ENCODE measurements around the gene GINS3. TPM values are rescaled to one million over a fixed set of nuclear protein-coding genes. Genes with fewer than 3 reads are reported as not detected.

Gene GINS3
- total RNA-seq, 1 experiment from 2014 or later, result 16.4 TPM

DNA sequence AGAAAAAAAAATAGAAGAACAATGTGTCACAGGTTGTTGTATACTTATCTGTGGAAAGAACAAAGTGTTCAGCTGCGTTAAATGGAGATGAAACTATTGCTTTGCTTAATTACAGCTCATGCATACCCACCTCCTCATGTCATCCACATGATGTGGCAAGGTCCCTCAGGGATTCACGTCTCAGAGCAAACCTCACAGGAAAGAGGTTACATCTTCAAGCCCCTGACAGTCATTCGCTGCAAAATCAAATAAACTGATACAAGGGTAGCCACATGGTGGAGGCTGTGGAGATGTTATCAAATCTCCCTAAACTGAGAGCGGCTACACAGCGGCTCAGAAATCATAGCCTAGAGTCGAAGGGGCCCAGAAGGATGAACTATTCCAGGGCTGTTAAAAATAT is 21.1 kb downstream of the GINS3 start:
- no peak overlapping the region for H2AFZ ChIP-seq (ENCODE audit: low read length)
- no peak overlapping the region for H3K4me2 ChIP-seq (ENCODE audit: insufficient read depth, insufficient read length, low read length)
- H3K56ac ChIP-seq (ENCODE audit: insufficient read length, low read depth, low read length), result no peak overlapping the region
- H2BK120ac ChIP-seq (ENCODE audit: low read depth, low read length, poor library complexity, severe bottlenecking), result no peak overlapping the region
- no peak overlapping the region for H3K14ac ChIP-seq (ENCODE audit: insufficient read depth, low read length)
- no peak overlapping the region for H2BK12ac ChIP-seq (ENCODE audit: insufficient read length, low read depth, low read length)
- Mint-ChIP-seq H3K27me3 (ENCODE audit: low read depth) (peaks cover 5% of the 10 kb centered on the region), H3K4me3 (no peak overlapping the region), H3K27ac (no peak overlapping the region), H3K4me1 (peaks cover under 1 to 16% of the 10 kb centered on the region in 2 experiments), H3K9me3 (no peaks in the 10 kb centered on the region), H3K36me3 (ENCODE audit: insufficient read depth in 1 of 3, low read depth in 3 of 3) (no peaks in the 10 kb centered on the region)
- no peak overlapping the region for H2BK5ac ChIP-seq (ENCODE audit: insufficient read length, low read length)
- no peak for DNase-seq
- no peaks in the 10 kb centered on the region for H3K79me1 ChIP-seq (ENCODE audit: insufficient read depth, low read depth, low read length, poor library complexity, severe bottlenecking)
- no peak overlapping the region for H4K8ac ChIP-seq (replicated peaks; ENCODE audit: insufficient read length, low read depth, low read length)
- H2AK5ac ChIP-seq (ENCODE audit: insufficient read length, low read length), result no peak overlapping the region
- H3K23ac ChIP-seq (ENCODE audit: insufficient read length, low read depth, low read length), result no peak overlapping the region
- no peak overlapping the region for H3K9ac ChIP-seq (ENCODE audit: extremely low read depth, insufficient read length, low read length)
- no peak overlapping the region for H4K91ac ChIP-seq (ENCODE audit: insufficient read length, low read depth, low read length)
- H4K20me1 ChIP-seq (ENCODE audit: control insufficient read depth, insufficient read depth, insufficient read length), result no peaks in the 10 kb centered on the region
- no peaks in the 10 kb centered on the region for H3K79me2 ChIP-seq (ENCODE audit: insufficient read depth, low read length)
- no peak overlapping the region for H4K5ac ChIP-seq (ENCODE audit: insufficient read length, low read depth, low read length)
- H3K27ac ChIP-seq (ENCODE audit: insufficient read length, low read depth, low read length), result no peak overlapping the region
- H3K9me3 ChIP-seq (ENCODE audit: control insufficient read depth, low read depth, low read length), result no peaks in the 10 kb centered on the region
- WGBS (ENCODE audit: extremely low coverage, insufficient read length, low lambda C conversion rate), result no CpG with 5 or more reads among the region's 6 CpGs
- H3K23me2 ChIP-seq (ENCODE audit: insufficient read length, low read depth, low read length, poor library complexity, severe bottlenecking), result no peaks in the 10 kb centered on the region
- H2BK20ac ChIP-seq (ENCODE audit: low read depth, low read length, poor library complexity, severe bottlenecking), result no peak overlapping the region
- H3K4me1 ChIP-seq (ENCODE audit: insufficient read depth, low read length), result no peaks in the 10 kb centered on the region
- H2BK15ac ChIP-seq (ENCODE audit: low read depth, low read length), result no peak overlapping the region
- no peak overlapping the region for H3T11ph ChIP-seq (ENCODE audit: low read length)
- no peaks in the 10 kb centered on the region for H3K27me3 ChIP-seq (ENCODE audit: insufficient read depth, low read length)
- TF ChIP-seq, protein P1, sequence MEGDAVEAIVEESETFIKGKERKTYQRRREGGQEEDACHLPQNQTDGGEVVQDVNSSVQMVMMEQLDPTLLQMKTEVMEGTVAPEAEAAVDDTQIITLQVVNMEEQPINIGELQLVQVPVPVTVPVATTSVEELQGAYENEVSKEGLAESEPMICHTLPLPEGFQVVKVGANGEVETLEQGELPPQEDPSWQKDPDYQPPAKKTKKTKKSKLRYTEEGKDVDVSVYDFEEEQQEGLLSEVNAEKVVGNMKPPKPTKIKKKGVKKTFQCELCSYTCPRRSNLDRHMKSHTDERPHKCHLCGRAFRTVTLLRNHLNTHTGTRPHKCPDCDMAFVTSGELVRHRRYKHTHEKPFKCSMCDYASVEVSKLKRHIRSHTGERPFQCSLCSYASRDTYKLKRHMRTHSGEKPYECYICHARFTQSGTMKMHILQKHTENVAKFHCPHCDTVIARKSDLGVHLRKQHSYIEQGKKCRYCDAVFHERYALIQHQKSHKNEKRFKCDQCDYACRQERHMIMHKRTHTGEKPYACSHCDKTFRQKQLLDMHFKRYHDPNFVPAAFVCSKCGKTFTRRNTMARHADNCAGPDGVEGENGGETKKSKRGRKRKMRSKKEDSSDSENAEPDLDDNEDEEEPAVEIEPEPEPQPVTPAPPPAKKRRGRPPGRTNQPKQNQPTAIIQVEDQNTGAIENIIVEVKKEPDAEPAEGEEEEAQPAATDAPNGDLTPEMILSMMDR (conservative IDR thresholded peaks at IDR 0.05), result no peak
- no peak overlapping the region for H3K4ac ChIP-seq (ENCODE audit: low read depth, low read length)
- no peak overlapping the region for H3K18ac ChIP-seq (ENCODE audit: insufficient read length, low read depth, low read length)
